IPS-20b (cell line): Measurements from ENCODE around the gene UTP11.

ENCODE experiments used
- H3K27ac ChIP-seq: one replicate; pipeline ENCODE4 v1.5.1; 2013; ENCODE audit warnings: low read length
- H3K27me3 ChIP-seq: 2 replicates; pipeline ENCODE4 v1.6.1; 2013; ENCODE audit warnings: mild to moderate bottlenecking, low read length, inconsistent platforms; ENCODE audit not compliant: insufficient read depth
- H3K36me3 ChIP-seq: 2 replicates; pipeline ENCODE4 v1.6.1; 2013; ENCODE audit warnings: low read depth, mild to moderate bottlenecking, inconsistent platforms, low read length, moderate library complexity; ENCODE audit not compliant: insufficient read depth
- H3K4me1 ChIP-seq: 2 replicates; pipeline ENCODE4 v1.6.1; 2013; ENCODE audit warnings: mild to moderate bottlenecking, control low read depth, inconsistent platforms, low read length, moderate library complexity; ENCODE audit not compliant: insufficient read depth
- H3K4me3 ChIP-seq: 2 replicates; pipeline ENCODE4 v1.5.1; 2013; ENCODE audit warnings: mild to moderate bottlenecking, low read length, inconsistent platforms
- H3K9ac ChIP-seq: 2 replicates; pipeline ENCODE4 v1.6.1; 2013; ENCODE audit warnings: low read depth, mild to moderate bottlenecking, inconsistent platforms, low read length, moderate library complexity
- H3K9me3 ChIP-seq: 2 replicates; pipeline ENCODE4 v1.6.1; 2013; ENCODE audit warnings: mild to moderate bottlenecking, low read depth, low read length, inconsistent platforms; ENCODE audit not compliant: insufficient read depth

The UTP11 gene

DNA sequence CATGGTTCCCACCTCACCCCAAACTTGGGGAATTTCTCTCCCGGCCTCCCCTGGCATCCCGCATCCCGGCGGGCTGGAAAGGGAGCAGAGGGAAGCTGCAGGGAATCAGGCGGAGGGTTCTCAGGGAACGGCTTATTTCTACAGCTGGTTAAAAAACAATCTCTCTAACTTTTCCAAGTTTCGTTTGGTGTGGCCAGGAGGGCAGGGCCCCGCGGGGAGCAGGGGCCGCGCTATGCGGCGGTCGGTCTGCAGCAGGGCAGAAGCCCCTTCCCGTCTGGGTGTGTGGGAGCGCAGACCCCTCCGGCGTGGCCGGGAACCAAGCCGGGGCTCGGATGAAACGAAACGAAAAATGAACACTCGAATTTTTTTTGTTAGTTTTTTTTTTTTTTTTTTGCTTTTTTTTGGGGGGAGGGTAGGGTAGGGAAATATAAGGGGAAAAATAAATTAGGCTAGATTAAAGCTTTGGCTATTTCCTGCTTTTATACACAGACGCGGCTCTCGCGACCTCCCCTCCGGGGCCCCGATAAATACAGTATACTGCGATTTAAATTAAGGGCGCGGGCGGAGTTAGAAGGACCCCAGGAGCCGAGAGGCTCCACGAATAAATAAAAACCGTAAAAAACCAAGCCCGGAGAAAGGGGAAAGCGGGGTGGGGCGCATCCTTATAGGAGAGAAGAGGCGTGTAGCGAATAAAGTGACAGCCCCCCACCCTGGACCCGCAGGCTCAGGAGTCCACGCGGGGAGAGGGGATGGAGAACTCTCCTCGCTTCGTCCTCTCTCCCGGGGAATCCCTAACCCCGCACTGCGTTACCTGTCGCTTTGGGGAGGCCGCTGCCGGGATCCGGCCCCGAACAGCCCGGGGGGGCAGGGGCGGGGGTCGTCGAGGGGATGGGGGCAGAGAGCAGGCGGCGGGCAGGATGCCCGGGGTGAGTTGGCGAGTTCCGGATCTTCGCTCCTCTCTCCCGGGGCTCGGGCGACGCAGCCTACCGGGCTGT is 32.0 kb downstream of the UTP11 start:
- Histone ChIP-seq H3K9me3 (no peaks in the 10 kb centered on the region), H3K4me1 (peaks cover 4% of the 10 kb centered on the region; the same call in 1 of the 2 replicates), H3K36me3 (no peaks in the 10 kb centered on the region), H3K9ac (peak overlapping the region; percentile 51; the same call in 1 of the 2 replicates), H3K27ac (no peak overlapping the region), H3K27me3 (peaks cover 70% of the 10 kb centered on the region), H3K4me3 (peak overlapping the region; percentile 87)

- peak overlapping the region; percentile 87 for H3K4me3 ChIP-seq
- H3K9me3 ChIP-seq = no peaks in the 10 kb centered on the region
- H3K4me1 ChIP-seq = peaks cover 4% of the 10 kb centered on the region; the same call in 1 of the 2 replicates
- H3K27ac ChIP-seq = no peak overlapping the region
- peaks cover 71% of the 10 kb centered on the region for H3K27me3 ChIP-seq
- no peak overlapping the region; the same call in 1 of the 2 replicates for H3K9ac ChIP-seq
- no peaks in the 10 kb centered on the region for H3K36me3 ChIP-seq
Measured at GRCh38 chr1:38045401-38046332, 33.1 kb downstream of the UTP11 start.

GRCh38 chr1:38046333-38046883 is 33.9 kb downstream of the UTP11 start, which contains the start of gene POU3F1:
Gene POU3F1, minus strand, starts transcription at chr1:38046793. Its CDS starts 50 bp downstream, at chr1:38046743.
- Histone ChIP-seq H3K9ac (peak within 1 kb of the TSS; percentile 11; the same call in 1 of the 2 replicates), H3K4me3 (peak within 1 kb of the TSS; percentile 87), H3K36me3 (no peaks in the 10 kb centered on the region), H3K27ac (no peak within 1 kb of the TSS), H3K9me3 (no peaks in the 10 kb centered on the region), H3K27me3 (peaks cover 67% of the 10 kb centered on the region), H3K4me1 (peaks cover 4% of the 10 kb centered on the region; the same call in 1 of the 2 replicates)

DNA sequence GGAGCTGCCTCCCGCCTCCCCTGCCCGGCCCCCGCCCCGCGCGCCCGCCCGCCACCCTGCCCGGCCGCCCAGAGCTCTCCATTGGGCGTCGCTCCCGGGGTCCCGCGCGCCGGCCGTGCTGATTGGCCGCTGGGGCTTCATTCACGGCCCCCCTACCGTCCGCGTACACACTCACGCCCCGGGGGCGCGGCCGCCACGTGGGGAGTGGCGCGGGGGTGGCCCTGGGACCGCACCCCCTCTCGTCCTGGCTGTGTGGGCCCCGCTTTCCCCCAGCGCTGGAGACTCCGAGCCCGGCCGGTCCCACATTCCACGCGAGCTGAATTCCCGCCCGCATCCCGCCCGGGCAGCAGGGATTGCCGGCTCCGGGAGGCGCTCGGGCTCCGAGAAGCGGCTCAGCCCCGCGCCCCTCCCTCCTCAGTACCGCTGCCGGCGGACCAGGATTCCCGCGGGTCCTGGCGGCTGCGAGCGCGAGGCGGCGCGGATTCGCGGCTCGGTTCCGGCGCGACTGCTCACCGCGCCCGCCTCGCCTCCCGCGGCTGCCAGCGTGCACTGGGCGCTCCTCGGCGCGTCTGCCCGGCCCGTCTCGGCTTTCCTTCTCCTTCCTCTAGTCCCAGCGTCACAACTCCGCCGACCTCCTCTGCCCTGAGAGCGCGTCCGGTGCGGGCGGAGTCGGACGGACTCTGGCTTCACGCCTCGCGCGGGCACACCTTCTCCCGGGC is 34.5 kb downstream of the UTP11 start:
- no peak overlapping the region for H3K27ac ChIP-seq
- H3K9ac ChIP-seq = peak overlapping the region; percentile 11; the same call in 1 of the 2 replicates
- no peaks in the 10 kb centered on the region for H3K9me3 ChIP-seq
- H3K4me1 ChIP-seq = peaks cover 4% of the 10 kb centered on the region; the same call in 1 of the 2 replicates
- H3K36me3 ChIP-seq = no peaks in the 10 kb centered on the region
- peak overlapping the region; percentile 69 for H3K4me3 ChIP-seq
- H3K27me3 ChIP-seq = peaks cover 65% of the 10 kb centered on the region

- no peaks in the 10 kb centered on the region for H3K9me3 ChIP-seq
- H3K27ac ChIP-seq = no peak overlapping the region
- H3K27me3 ChIP-seq = peaks cover 59% of the 10 kb centered on the region
- no peaks in the 10 kb centered on the region for H3K36me3 ChIP-seq
- no peak overlapping the region for H3K9ac ChIP-seq
- H3K4me3 ChIP-seq = peak overlapping the region; percentile 69
- peaks cover 4% of the 10 kb centered on the region; the same call in 1 of the 2 replicates for H3K4me1 ChIP-seq
Measured at GRCh38 chr1:38047603-38048141, 35.1 kb downstream of the UTP11 start.

GRCh38 chr1:38050397-38051078 is 38.0 kb downstream of the UTP11 start:
- Histone ChIP-seq H3K27me3 (peaks cover 30% of the 10 kb centered on the region), H3K9me3 (no peaks in the 10 kb centered on the region), H3K9ac (no peak overlapping the region), H3K4me1 (peaks cover 8% of the 10 kb centered on the region; the same call in 1 of the 2 replicates), H3K36me3 (no peaks in the 10 kb centered on the region), H3K27ac (no peak overlapping the region), H3K4me3 (no peak overlapping the region)

- H3K4me1 ChIP-seq = peaks cover 8% of the 10 kb centered on the region; the same call in 1 of the 2 replicates
- no peaks in the 10 kb centered on the region for H3K9me3 ChIP-seq
- no peak overlapping the region for H3K9ac ChIP-seq
- no peak overlapping the region for H3K4me3 ChIP-seq
- H3K27ac ChIP-seq = no peak overlapping the region
- no peaks in the 10 kb centered on the region for H3K36me3 ChIP-seq
- peaks cover 25% of the 10 kb centered on the region for H3K27me3 ChIP-seq
Measured at GRCh38 chr1:38051079-38051543, 38.6 kb downstream of the UTP11 start.

DNA sequence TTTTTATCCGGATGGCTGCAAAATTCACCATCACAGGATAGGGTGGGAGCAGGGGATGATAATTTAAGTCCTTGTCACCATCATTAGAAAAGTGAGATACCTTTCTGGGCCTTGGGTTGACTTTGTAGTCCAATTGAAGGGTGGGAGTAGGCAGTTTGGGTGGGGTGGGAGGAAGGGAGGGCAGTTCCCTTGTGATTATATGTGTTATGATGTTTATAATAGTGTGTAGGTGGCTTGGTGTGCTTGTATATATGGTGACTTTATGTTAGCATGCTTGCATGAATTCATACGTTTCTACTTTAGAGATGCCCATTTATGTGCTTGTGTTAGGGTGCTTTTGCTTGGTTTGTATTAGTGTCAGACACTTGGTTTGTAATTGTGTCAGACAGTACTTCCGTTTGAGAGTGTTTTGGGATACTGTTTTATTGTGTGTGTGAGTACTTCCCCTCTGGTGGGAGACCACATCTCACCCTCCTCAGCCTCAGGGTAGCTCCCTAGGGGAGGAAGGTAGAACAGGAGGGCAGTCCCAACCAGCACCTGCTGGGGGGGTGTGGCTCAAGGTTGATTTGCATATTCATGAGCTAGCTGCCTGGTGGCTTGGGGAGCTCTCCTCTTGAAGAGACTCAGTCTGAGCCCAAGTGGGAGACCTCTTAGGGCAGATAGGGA is 40.3 kb downstream of the UTP11 start:
- Histone ChIP-seq H3K36me3 (no peaks in the 10 kb centered on the region), H3K27me3 (peaks cover 17% of the 10 kb centered on the region), H3K4me1 (peaks cover 7% of the 10 kb centered on the region; the same call in 1 of the 2 replicates), H3K27ac (no peak overlapping the region), H3K4me3 (no peak overlapping the region), H3K9me3 (no peaks in the 10 kb centered on the region), H3K9ac (no peak overlapping the region)

DNA sequence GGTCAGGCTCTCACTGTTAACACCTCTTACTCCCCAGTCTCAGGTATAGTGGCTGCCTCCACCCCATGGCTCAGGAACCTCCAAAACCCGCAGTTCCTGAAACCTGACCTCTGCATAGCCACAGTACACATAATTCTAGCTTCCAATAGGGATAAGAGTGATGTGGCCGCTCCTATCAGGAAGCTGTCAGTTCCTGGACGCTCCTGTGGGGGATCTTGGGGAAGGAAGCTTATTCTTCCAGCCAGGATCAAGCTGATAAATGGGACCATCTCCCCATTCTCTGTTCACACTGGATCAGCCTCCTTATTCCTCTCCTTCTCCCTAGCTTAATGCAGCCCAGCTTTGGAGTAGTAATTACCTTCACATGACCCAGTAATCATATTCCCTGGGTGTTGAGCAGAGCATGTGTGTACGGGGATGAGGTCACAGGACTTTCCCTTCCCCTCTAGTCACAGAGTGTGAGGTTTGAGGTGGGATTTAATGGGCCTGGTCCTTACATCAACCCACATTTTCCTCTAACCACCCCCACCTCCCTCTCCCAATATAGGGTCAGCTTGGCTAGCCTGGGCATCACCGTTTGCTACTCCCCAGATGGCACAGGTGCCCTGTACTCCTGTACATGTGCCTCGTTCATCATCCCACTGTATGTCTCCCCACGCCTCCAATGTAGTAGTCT is 41.0 kb downstream of the UTP11 start:
- Histone ChIP-seq H3K36me3 (no peaks in the 10 kb centered on the region), H3K9ac (no peak overlapping the region), H3K27me3 (peaks cover 11% of the 10 kb centered on the region), H3K27ac (no peak overlapping the region), H3K9me3 (no peaks in the 10 kb centered on the region), H3K4me1 (peaks cover 4% of the 10 kb centered on the region; the same call in 1 of the 2 replicates), H3K4me3 (no peak overlapping the region)
